ENCODE results near the gene HMGB2.

- TF ChIP-seq, protein P1, sequence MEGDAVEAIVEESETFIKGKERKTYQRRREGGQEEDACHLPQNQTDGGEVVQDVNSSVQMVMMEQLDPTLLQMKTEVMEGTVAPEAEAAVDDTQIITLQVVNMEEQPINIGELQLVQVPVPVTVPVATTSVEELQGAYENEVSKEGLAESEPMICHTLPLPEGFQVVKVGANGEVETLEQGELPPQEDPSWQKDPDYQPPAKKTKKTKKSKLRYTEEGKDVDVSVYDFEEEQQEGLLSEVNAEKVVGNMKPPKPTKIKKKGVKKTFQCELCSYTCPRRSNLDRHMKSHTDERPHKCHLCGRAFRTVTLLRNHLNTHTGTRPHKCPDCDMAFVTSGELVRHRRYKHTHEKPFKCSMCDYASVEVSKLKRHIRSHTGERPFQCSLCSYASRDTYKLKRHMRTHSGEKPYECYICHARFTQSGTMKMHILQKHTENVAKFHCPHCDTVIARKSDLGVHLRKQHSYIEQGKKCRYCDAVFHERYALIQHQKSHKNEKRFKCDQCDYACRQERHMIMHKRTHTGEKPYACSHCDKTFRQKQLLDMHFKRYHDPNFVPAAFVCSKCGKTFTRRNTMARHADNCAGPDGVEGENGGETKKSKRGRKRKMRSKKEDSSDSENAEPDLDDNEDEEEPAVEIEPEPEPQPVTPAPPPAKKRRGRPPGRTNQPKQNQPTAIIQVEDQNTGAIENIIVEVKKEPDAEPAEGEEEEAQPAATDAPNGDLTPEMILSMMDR (IDR thresholded peaks at IDR 0.05; ENCODE audit: low read length) = no peak
- TF ChIP-seq EZH2 (IDR thresholded peaks at IDR 0.05; ENCODE audit: borderline replicate concordance, low read length) = no peak
Observed at GRCh38 chr4:173314715-173315114, 19.4 kb downstream of the HMGB2 start.

Measured in OCI-LY1 (cell line).